PFSK-1 (cell line): Measurements from ENCODE around the gene NAXE.

Experiments used
- POLR2AphosphoS5 ChIP-seq: IDR thresholded peaks from 2 replicates; pipeline ENCODE4 v1.6.1; 2012; ENCODE audit warnings: low read depth, mild to moderate bottlenecking, control low read depth, low read length, moderate library complexity
- SIN3A ChIP-seq: IDR thresholded peaks from 2 replicates; pipeline ENCODE4 v1.6.1; 2012; ENCODE audit warnings: mild to moderate bottlenecking, low read length, moderate library complexity, borderline replicate concordance; ENCODE audit not compliant: insufficient read depth

- TF ChIP-seq POLR2AphosphoS5, result no peak
- TF ChIP-seq SIN3A, result no peak
Observed at GRCh38 chr1:156608036-156608674, 16.6 kb downstream of the NAXE start.
